Colonic mucosa (tissue), 4 donors: ENCODE data around the gene CCDC63. TPM values are rescaled to one million over a fixed set of nuclear protein-coding genes. Genes with fewer than 3 reads are reported as not detected.

Experiments
- DNase-seq: peaks from one replicate; pipeline ENCODE4 v3.0.0-alpha.2; 2020
- H3K27ac ChIP-seq: fragments of 200-600 bp; one replicate; pipeline ENCODE4 v1.8.0; 2021
- H3K27me3 ChIP-seq: fragments of 200-600 bp; one replicate; pipeline ENCODE4 v1.8.0; 2021
- H3K36me3 ChIP-seq: fragments of 200-600 bp; one replicate; pipeline ENCODE4 v1.8.0; 2021
- H3K4me1 ChIP-seq: fragments of 200-600 bp; one replicate; pipeline ENCODE4 v1.8.0; 2021; ENCODE audit warnings: mild to moderate bottlenecking
- H3K4me3 ChIP-seq: fragments of 200-600 bp; one replicate; pipeline ENCODE4 v1.8.0; 2021
- H3K9ac ChIP-seq, 2 donors: one replicate each; pipeline ENCODE4 v1.7.0; 2013; ENCODE audit warnings: control low read depth in 2 of 2, low read depth in 2 of 2, low read length in 2 of 2
- H3K9me3 ChIP-seq: fragments of 200-600 bp; one replicate; pipeline ENCODE4 v1.8.0; 2021
- intact Hi-C: fragments of 100-400 bp; cut with DNase I; formaldehyde crosslinking; loops from one replicate; pipeline ENCODE4 v1.14.1; 2022
- total RNA-seq, 2 donors: library from RNA; stranded (reverse); fragmentation: NEBNext Ultra II Directional in 1 of 2; extraction: Animal tissue kit (Norgen Biotek cat#: 25700) in 1 of 2; gene quantifications; one replicate each; pipeline ENCODE4 v1.2.1, GENCODE V29; 2021
- TF ChIP-seq, protein P1 (sequence below): fragments of 200-600 bp; IDR thresholded peaks from one replicate; pipeline ENCODE4 v1.8.0; 2022; ENCODE audit warnings: antibody characterized with exemption, mild to moderate bottlenecking
- donor health status: healthy.
- donor health status: DM: no; HTN: no; CAD: no.
- donor health status: DM: no; HTN: no; CAD: no.

CCDC63 gene
- total RNA-seq, 2 donors from 2014 or later, result not detected

DNA sequence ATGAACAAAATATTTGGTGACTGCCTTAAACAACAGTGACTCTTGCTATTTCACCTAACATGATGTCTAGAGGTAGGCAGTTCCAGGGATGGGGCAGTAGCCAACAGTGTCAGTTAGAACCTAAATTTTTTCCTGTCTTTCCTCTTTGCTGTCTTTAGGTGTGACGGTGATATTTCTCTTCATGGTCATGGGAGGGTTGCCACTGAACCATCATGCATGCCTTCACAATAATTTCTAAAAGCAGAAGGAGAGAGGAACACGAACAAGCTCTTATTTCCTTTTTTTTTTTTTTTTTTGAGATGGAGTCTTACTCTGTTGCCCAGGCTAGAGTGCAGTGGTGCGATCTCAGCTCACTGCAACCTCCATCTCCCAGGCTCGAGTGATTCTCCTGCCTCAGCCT is 2.4 kb downstream of the CCDC63 start:
- no peaks in the 10 kb centered on the region for H3K36me3 ChIP-seq
- H3K27ac ChIP-seq, result no peak overlapping the region
- no peaks in the 10 kb centered on the region for H3K27me3 ChIP-seq
- H3K9me3 ChIP-seq, result no peaks in the 10 kb centered on the region
- H3K4me1 ChIP-seq, result no peaks in the 10 kb centered on the region
- no peak for DNase-seq
- TF ChIP-seq, protein P1, sequence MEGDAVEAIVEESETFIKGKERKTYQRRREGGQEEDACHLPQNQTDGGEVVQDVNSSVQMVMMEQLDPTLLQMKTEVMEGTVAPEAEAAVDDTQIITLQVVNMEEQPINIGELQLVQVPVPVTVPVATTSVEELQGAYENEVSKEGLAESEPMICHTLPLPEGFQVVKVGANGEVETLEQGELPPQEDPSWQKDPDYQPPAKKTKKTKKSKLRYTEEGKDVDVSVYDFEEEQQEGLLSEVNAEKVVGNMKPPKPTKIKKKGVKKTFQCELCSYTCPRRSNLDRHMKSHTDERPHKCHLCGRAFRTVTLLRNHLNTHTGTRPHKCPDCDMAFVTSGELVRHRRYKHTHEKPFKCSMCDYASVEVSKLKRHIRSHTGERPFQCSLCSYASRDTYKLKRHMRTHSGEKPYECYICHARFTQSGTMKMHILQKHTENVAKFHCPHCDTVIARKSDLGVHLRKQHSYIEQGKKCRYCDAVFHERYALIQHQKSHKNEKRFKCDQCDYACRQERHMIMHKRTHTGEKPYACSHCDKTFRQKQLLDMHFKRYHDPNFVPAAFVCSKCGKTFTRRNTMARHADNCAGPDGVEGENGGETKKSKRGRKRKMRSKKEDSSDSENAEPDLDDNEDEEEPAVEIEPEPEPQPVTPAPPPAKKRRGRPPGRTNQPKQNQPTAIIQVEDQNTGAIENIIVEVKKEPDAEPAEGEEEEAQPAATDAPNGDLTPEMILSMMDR, result no peak
- H3K9ac ChIP-seq, result no peak overlapping the region
- H3K4me3 ChIP-seq, result no peak overlapping the region
- intact Hi-C loops, result no loop called here

DNA sequence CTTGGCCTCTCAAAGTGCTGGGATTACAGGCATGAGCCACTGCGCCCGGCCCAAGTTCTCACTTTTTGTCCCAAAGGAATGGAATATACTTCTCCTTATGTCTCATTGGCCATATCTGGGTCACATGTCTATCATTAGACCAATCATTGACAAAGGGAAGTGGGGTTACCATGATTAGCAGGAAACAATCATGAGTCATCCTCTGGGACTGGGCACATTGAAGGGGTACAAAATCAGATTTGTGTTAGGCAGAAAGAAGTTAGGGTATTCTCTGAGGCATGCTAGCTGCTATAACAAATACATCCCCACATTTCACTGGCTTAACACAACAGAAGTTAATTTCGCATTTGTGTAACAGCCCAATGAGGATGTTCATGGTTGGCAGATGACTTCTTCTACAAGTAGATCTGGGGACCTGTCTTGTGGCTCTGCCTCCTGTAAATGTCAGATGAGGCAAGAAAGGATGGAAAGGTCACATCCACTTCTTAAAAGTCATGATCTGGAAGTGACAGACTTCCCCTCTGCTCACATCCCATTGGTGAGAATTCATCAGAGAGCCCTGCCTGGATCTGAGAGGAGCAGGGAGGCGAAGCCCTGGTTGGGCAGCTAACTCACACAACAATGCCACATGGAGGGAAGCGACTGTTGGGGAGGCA is 3.1 kb downstream of the CCDC63 start:
- H3K36me3 ChIP-seq, result no peaks in the 10 kb centered on the region
- H3K4me1 ChIP-seq, result no peaks in the 10 kb centered on the region
- TF ChIP-seq, protein P1, result no peak
- H3K9ac ChIP-seq, result no peak overlapping the region
- H3K27ac ChIP-seq, result no peak overlapping the region
- no peak overlapping the region for H3K4me3 ChIP-seq
- no peaks in the 10 kb centered on the region for H3K27me3 ChIP-seq
- H3K9me3 ChIP-seq, result no peaks in the 10 kb centered on the region
- no peak for DNase-seq
- intact Hi-C loops, result no loop called here

GRCh38 chr12:110850762-110851161 is 4.0 kb downstream of the CCDC63 start:
- TF ChIP-seq, protein P1, result no peak
- no peaks in the 10 kb centered on the region for H3K27me3 ChIP-seq
- no peak overlapping the region for H3K9ac ChIP-seq
- no peaks in the 10 kb centered on the region for H3K4me1 ChIP-seq
- intact Hi-C loops, result no loop called here
- no peaks in the 10 kb centered on the region for H3K9me3 ChIP-seq
- no peaks in the 10 kb centered on the region for H3K36me3 ChIP-seq
- no peak for DNase-seq
- H3K27ac ChIP-seq, result no peak overlapping the region
- H3K4me3 ChIP-seq, result no peak overlapping the region

GRCh38 chr12:110853836-110854235 is 7.0 kb downstream of the CCDC63 start:
- H3K27me3 ChIP-seq, result no peaks in the 10 kb centered on the region
- H3K9me3 ChIP-seq, result no peaks in the 10 kb centered on the region
- no peak overlapping the region for H3K27ac ChIP-seq
- H3K4me3 ChIP-seq, result no peak overlapping the region
- TF ChIP-seq, protein P1, result no peak
- no peaks in the 10 kb centered on the region for H3K36me3 ChIP-seq
- H3K4me1 ChIP-seq, result no peaks in the 10 kb centered on the region
- intact Hi-C loops, result no loop called here
- DNase-seq, result no peak
- no peak overlapping the region for H3K9ac ChIP-seq

DNA sequence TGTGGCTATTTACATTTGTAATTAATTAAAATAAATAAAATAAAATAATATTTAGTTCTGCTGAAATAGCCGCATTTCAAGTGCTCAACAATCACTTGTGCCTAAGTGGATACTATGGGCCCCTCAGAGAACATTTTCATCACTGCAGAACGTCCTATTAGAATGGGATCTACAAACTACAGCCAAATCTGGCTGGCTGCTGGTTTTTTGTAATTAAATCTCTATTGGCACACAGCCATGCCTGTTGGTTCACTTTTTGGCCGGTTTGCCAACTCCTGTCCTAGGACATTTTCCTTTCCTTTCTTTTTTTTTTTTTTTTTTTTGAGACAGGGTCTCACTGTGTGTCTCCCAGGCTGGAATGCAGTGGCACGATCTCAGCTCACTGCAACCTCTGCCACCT is 9.8 kb downstream of the CCDC63 start:
- Histone ChIP-seq H3K27me3 (no peaks in the 10 kb centered on the region), H3K9ac (no peak overlapping the region), H3K4me1 (no peaks in the 10 kb centered on the region), H3K4me3 (no peak overlapping the region), H3K9me3 (no peaks in the 10 kb centered on the region), H3K36me3 (no peaks in the 10 kb centered on the region), H3K27ac (no peak overlapping the region)
- no peak for DNase-seq
- intact Hi-C loops, result no loop called here
- TF ChIP-seq, protein P1, result no peak
